ENCODE data around the gene GNG8. TPM values are rescaled to one million over a fixed set of nuclear protein-coding genes. Genes with fewer than 3 reads are reported as not detected.

GNG8 gene
- total RNA-seq, 2 experiments from 2014 or later: not detected

- no peaks in the 10 kb centered on the region for H3K9me3 ChIP-seq (ENCODE audit: control insufficient read depth in 1 of 2, insufficient read depth in 1 of 2, low read length in 2 of 2)
- H3K27me3 Mint-ChIP-seq: no peaks in the 10 kb centered on the region
- ChIA-PET POLR2A (interaction anchor here (0.5 to 5.0 kb wide), 28 partner anchors 11 to 1762 kb away, joined by 3 to 215 read pairs (median 6); partner anchors contain the start of genes AP2S1, ARHGAP35, DACT3 and FKRP), CTCF (interaction anchor here (0.6 to 4.4 kb wide), 8 partner anchors 10 to 64 kb away, joined by 3 to 33 read pairs (median 10); partner anchors contain the start of gene DACT3)
- peak within 1 kb of the TSS; percentile 100 for H3K4me3 ChIP-seq (ENCODE audit: low read length)
- peak within 1 kb of the TSS; percentile 100 for H3K27ac ChIP-seq (ENCODE audit: low read depth in 1 of 2, low read length in 2 of 2)
- H3K9me3 Mint-ChIP-seq: peaks cover 5% of the 10 kb centered on the region
- H3K27me3 ChIP-seq (ENCODE audit: control insufficient read depth in 1 of 2, insufficient read depth in 2 of 2, low read length in 2 of 2): no peaks in the 10 kb centered on the region
- peaks cover 17% of the 10 kb centered on the region for H3K36me3 ChIP-seq (ENCODE audit: insufficient read depth, low read length)
- TF ChIP-seq CTCF (IDR thresholded peaks at IDR 0.05): no peak
- peaks cover 53% of the 10 kb centered on the region for H3K4me1 ChIP-seq (ENCODE audit: insufficient read depth, low read length)
- H3K4me1 Mint-ChIP-seq (ENCODE audit: low read depth): peaks cover 56% of the 10 kb centered on the region
- no peak for ATAC-seq (ENCODE audit: poor library complexity)
- H3K36me3 Mint-ChIP-seq (ENCODE audit: low read depth): peaks cover 36% of the 10 kb centered on the region
- intact Hi-C loops (cut with DNase I, micrococcal nuclease): loop anchor here (1.0 to 10.0 kb wide), 7 partner anchors 13 to 673 kb away; partner anchors contain the start of genes AP2S1 (in 1 of the 2), DACT3 (in 1 of the 2), FKRP (in 1 of the 2) and INAFM1 (in 1 of the 2)
- DNase-seq: peak in 3 of 14 experiments; percentile 28 to 51 (median 39)
- peak within 1 kb of the TSS; percentile 95 for H3K4me3 Mint-ChIP-seq
- peak within 1 kb of the TSS; percentile 100 for H3K27ac Mint-ChIP-seq
Measured at GRCh38 chr19:46601318-46602224, 34.4 kb downstream of the GNG8 start, which contains the start of gene CALM3. TSS of gene CALM3 (plus strand) at chr19:46601330. CDS start at chr19:46601435, 105 bp downstream.

- no peak for TF ChIP-seq CTCF (IDR thresholded peaks at IDR 0.05)
- intact Hi-C loops (cut with DNase I, micrococcal nuclease): loop anchor here (1.0 to 10.0 kb wide), 7 partner anchors 14 to 674 kb away; partner anchors contain the start of genes AP2S1 (in 1 of the 2), DACT3 (in 1 of the 2), FKRP (in 1 of the 2) and INAFM1 (in 1 of the 2)
- Mint-ChIP-seq H3K4me3 (peak overlapping the region; percentile 95), H3K27ac (peak overlapping the region; percentile 100), H3K9me3 (peaks cover 5% of the 10 kb centered on the region), H3K27me3 (no peaks in the 10 kb centered on the region), H3K4me1 (ENCODE audit: low read depth) (peaks cover 51% of the 10 kb centered on the region), H3K36me3 (ENCODE audit: low read depth) (peaks cover 27% of the 10 kb centered on the region)
- CTCF ChIA-PET: interaction anchor here (0.5 to 4.4 kb wide), 7 partner anchors 11 to 206 kb away, joined by 3 to 33 read pairs (median 10); partner anchors contain the start of gene DACT3
- DNase-seq (peak; percentile 96 to 99 (median 98)), ATAC-seq (ENCODE audit: poor library complexity) (peak; percentile 87)
- H3K4me1 ChIP-seq (ENCODE audit: insufficient read depth, low read length): peaks cover 48% of the 10 kb centered on the region
- peaks cover 8% of the 10 kb centered on the region for H3K36me3 ChIP-seq (ENCODE audit: insufficient read depth, low read length)
- H3K9me3 ChIP-seq (ENCODE audit: control insufficient read depth in 1 of 2, insufficient read depth in 1 of 2, low read length in 2 of 2): no peaks in the 10 kb centered on the region
- H3K27me3 ChIP-seq (ENCODE audit: control insufficient read depth in 1 of 2, insufficient read depth in 2 of 2, low read length in 2 of 2): no peaks in the 10 kb centered on the region
- POLR2A ChIA-PET: interaction anchor here (0.8 to 5.0 kb wide), 30 partner anchors 12 to 1763 kb away, joined by 3 to 215 read pairs (median 6); partner anchors contain the start of genes AP2S1, ARHGAP35, DACT3 and FKRP
- peak overlapping the region; percentile 100 for H3K4me3 ChIP-seq (ENCODE audit: low read length)
- H3K27ac ChIP-seq (ENCODE audit: low read depth in 1 of 2, low read length in 2 of 2): peak overlapping the region; percentile 100
Measured at GRCh38 chr19:46600384-46601317, 35.4 kb downstream of the GNG8 start.
